Measurements from ENCODE around the gene RPP25L. TPM values are rescaled to one million over a fixed set of nuclear protein-coding genes. Genes with fewer than 3 reads are reported as not detected.
"Not testable (repeated sequence)": the region's sequence is repeated elsewhere in the genome, so short reads cannot be mapped to it uniquely, and the experiment has no call there.

The RPP25L gene
- total RNA-seq, 1 experiment from 2014 or later, result 40.3 TPM

DNA sequence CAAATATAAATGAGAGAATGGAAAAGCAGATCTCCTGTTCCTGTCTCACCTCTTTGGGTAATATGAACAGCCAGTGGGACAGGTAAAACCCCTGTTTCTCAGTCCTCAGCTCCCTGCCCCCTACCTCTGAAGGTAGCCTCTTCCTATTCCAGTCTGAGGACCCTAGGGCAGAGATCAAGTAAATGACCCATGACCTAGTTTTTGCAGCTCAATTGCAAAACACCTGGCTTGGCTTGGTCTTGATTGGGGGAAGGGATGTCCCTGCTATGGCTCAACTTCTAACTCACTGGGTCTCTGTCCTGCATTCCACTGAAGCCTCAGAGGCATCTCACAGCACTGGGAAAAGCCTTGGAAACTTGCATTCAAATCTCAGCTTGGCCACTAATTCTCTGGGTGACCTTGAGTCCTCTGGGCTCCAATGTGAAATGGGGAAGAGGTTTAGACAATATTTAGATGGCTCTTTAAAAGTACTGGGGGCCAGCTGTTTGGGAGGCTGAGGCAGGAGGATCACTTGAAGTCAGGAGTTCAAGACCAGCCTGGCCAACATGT is 32.9 kb upstream of the RPP25L start:
- no peaks in the 10 kb centered on the region for H3K9me3 ChIP-seq (ENCODE audit: low read length)
- H3K4me1 ChIP-seq (ENCODE audit: low read length), result peaks cover 15% of the 10 kb centered on the region
- no peak overlapping the region for H3K9ac ChIP-seq (ENCODE audit: low read length)
- H3K27ac ChIP-seq (ENCODE audit: low read length), result no peak overlapping the region
- H3K79me2 ChIP-seq (ENCODE audit: low read length), result peaks cover 12% of the 10 kb centered on the region
- H3K36me3 ChIP-seq (ENCODE audit: insufficient read depth, low read length), result peaks cover 5% of the 10 kb centered on the region; the same call in 1 of the 2 replicates
- H3K4me2 ChIP-seq (ENCODE audit: low read depth, low read length, poor library complexity, severe bottlenecking), result no peak overlapping the region
- no peak overlapping the region for H3K4me3 ChIP-seq (ENCODE audit: low read length)
- no peaks in the 10 kb centered on the region for H3K27me3 ChIP-seq (ENCODE audit: low read length)
- no peak for DNase-seq
- H3K9me2 ChIP-seq (replicated peaks; ENCODE audit: insufficient read depth, low read length), result no peaks in the 10 kb centered on the region
- H4K20me1 ChIP-seq (ENCODE audit: insufficient read depth, low read depth, low read length), result no peaks in the 10 kb centered on the region; the same call in 1 of the 2 replicates
- H2AFZ ChIP-seq (ENCODE audit: low read length), result no peak overlapping the region

GRCh38 chr9:34642679-34643078 is 30.8 kb upstream of the RPP25L start:
- DNase-seq, result no peak

DNA sequence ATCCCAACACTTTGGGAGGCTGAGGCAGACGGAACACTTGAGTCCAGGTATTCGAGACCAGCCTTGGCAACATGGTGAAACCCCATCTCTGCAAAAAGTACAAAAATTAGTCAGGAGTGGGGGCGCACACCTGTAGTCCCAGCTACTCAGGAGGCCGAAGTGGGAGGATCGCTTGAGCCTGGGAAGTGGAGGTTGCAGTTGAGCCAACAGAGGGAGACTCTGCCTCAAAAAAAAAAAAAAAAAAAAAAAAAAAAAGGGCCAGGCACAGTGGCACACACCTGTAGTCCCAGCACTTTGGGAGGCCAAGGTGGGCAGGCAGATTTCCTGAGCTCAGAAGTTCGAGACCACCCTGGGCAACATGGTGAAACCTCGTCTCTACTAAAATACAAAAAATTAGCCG is 27.4 kb upstream of the RPP25L start:
- H2AFZ ChIP-seq (ENCODE audit: low read length); H3K4me3 ChIP-seq (ENCODE audit: low read length); H3K27ac ChIP-seq (ENCODE audit: low read length); H3K36me3 ChIP-seq (ENCODE audit: insufficient read depth, low read length); H3K27me3 ChIP-seq (ENCODE audit: low read length); DNase-seq; H3K9me2 ChIP-seq (replicated peaks; ENCODE audit: insufficient read depth, low read length); H3K9me3 ChIP-seq (ENCODE audit: low read length); H3K4me2 ChIP-seq (ENCODE audit: low read depth, low read length, poor library complexity, severe bottlenecking); H3K9ac ChIP-seq (ENCODE audit: low read length): not testable (repeated sequence)
- Histone ChIP-seq H3K4me1 (ENCODE audit: low read length) (peaks cover 26% of the 10 kb centered on the region), H4K20me1 (ENCODE audit: insufficient read depth, low read depth, low read length) (peaks cover 15% of the 10 kb centered on the region), H3K79me2 (ENCODE audit: low read length) (peaks cover 22% of the 10 kb centered on the region)

More at GRCh38 chr9:34642679-34643078, 30.8 kb upstream of the RPP25L start:
- H3K27ac ChIP-seq (ENCODE audit: low read length), result no peak overlapping the region
- no peak overlapping the region for H3K4me2 ChIP-seq (ENCODE audit: low read depth, low read length, poor library complexity, severe bottlenecking)
- H2AFZ ChIP-seq (ENCODE audit: low read length), result no peak overlapping the region
- H3K9ac ChIP-seq (ENCODE audit: low read length), result no peak overlapping the region
- H3K79me2 ChIP-seq (ENCODE audit: low read length), result peaks cover 7% of the 10 kb centered on the region
- no peaks in the 10 kb centered on the region; the same call in 1 of the 2 replicates for H4K20me1 ChIP-seq (ENCODE audit: insufficient read depth, low read depth, low read length)
- H3K27me3 ChIP-seq (ENCODE audit: low read length), result no peaks in the 10 kb centered on the region
- peaks cover 23% of the 10 kb centered on the region for H3K4me1 ChIP-seq (ENCODE audit: low read length)
- no peak overlapping the region for H3K4me3 ChIP-seq (ENCODE audit: low read length)
- H3K36me3 ChIP-seq (ENCODE audit: insufficient read depth, low read length), result no peaks in the 10 kb centered on the region
- no peaks in the 10 kb centered on the region for H3K9me3 ChIP-seq (ENCODE audit: low read length)
- H3K9me2 ChIP-seq (replicated peaks; ENCODE audit: insufficient read depth, low read length), result no peaks in the 10 kb centered on the region

DNA sequence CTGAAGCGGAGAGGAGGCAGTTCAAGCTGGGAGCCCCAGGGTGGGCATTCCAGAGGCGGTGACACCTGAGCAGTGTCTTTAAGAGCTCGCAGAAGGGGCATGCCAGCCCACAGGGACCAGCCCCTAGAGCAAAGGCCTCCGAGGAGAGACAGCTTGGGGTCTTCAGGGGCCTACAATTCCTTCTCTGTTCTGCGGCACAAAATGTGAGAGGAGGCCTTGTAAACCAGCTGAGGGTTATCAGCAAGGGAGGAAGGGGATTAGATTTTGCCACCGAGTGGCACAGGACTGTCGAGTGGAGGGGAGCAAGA is 26.2 kb upstream of the RPP25L start:
- H3K4me2 ChIP-seq (ENCODE audit: low read depth, low read length, poor library complexity, severe bottlenecking), result peak overlapping the region; percentile 88
- H3K36me3 ChIP-seq (ENCODE audit: insufficient read depth, low read length), result peaks cover 10% of the 10 kb centered on the region; the same call in 1 of the 2 replicates
- no peaks in the 10 kb centered on the region for H3K9me2 ChIP-seq (replicated peaks; ENCODE audit: insufficient read depth, low read length)
- no peak for DNase-seq
- H3K79me2 ChIP-seq (ENCODE audit: low read length), result peaks cover 22% of the 10 kb centered on the region
- peak overlapping the region; percentile 75 for H2AFZ ChIP-seq (ENCODE audit: low read length)
- H3K4me1 ChIP-seq (ENCODE audit: low read length), result peaks cover 26% of the 10 kb centered on the region
- no peak overlapping the region; the same call in 1 of the 2 replicates for H3K27ac ChIP-seq (ENCODE audit: low read length)
- no peaks in the 10 kb centered on the region for H3K27me3 ChIP-seq (ENCODE audit: low read length)
- H3K4me3 ChIP-seq (ENCODE audit: low read length), result peak overlapping the region; percentile 94
- H3K9me3 ChIP-seq (ENCODE audit: low read length), result no peaks in the 10 kb centered on the region
- peak overlapping the region; percentile 88 for H3K9ac ChIP-seq (ENCODE audit: low read length)
- peaks cover 15% of the 10 kb centered on the region for H4K20me1 ChIP-seq (ENCODE audit: insufficient read depth, low read depth, low read length)

DNA sequence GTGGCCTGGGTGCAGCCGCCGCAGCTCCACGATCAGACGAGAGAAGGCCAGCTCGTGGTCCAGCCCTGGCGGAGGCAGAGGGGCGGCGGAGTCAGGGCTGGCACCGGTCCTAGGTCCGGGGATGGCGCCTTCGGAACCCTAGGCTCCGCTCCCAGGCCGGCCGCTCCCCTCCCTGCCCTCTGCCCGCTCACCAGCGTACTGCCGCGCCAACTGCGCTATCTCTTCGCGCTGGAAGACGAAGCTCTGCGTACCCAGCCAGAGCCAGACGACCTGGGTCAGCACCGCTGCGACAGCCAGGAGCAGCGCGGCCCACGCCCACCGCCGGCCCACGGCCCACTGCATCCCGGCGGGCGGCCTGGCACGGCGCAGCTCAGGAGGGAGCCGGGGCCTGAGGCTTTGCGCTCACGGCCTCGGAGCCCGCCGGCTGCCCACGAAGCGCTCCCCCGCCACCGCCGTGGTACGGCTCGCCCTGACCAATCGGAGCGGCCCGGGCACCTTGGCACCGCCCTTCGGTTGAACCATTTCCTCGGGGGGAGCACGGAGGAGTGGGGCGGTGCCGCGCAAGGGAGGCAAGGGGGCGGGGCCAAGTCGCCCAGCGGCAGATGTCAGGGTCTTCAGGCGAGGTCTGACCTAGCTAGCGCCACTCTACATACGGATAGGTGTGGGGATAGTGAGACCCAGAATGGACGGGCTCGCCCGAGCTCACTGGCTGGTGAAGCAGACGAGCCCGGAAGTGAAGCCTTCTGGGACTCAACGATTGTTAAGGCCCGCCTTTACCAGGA is 25.6 kb upstream of the RPP25L start, which contains the start of gene SIGMAR1:
Gene SIGMAR1 (minus strand): TSS at position 432 of the 782 bp plus-strand sequence. CDS start 90 bp downstream, at position 342.
- H4K20me1 ChIP-seq (ENCODE audit: insufficient read depth, low read depth, low read length), result peaks cover 15% of the 10 kb centered on the region
- no peaks in the 10 kb centered on the region for H3K9me2 ChIP-seq (replicated peaks; ENCODE audit: insufficient read depth, low read length)
- peak within 1 kb of the TSS; percentile 75 for H2AFZ ChIP-seq (ENCODE audit: low read length)
- peak within 1 kb of the TSS; percentile 88 for H3K4me2 ChIP-seq (ENCODE audit: low read depth, low read length, poor library complexity, severe bottlenecking)
- peak within 1 kb of the TSS; percentile 34; the same call in 1 of the 2 replicates for H3K27ac ChIP-seq (ENCODE audit: low read length)
- H3K36me3 ChIP-seq (ENCODE audit: insufficient read depth, low read length), result peaks cover 10% of the 10 kb centered on the region; the same call in 1 of the 2 replicates
- H3K9me3 ChIP-seq (ENCODE audit: low read length), result no peaks in the 10 kb centered on the region
- H3K4me3 ChIP-seq (ENCODE audit: low read length), result peak within 1 kb of the TSS; percentile 94
- H3K4me1 ChIP-seq (ENCODE audit: low read length), result peaks cover 26% of the 10 kb centered on the region
- H3K27me3 ChIP-seq (ENCODE audit: low read length), result no peaks in the 10 kb centered on the region
- H3K79me2 ChIP-seq (ENCODE audit: low read length), result peaks cover 22% of the 10 kb centered on the region
- peak; percentile 98 for DNase-seq
- peak within 1 kb of the TSS; percentile 88 for H3K9ac ChIP-seq (ENCODE audit: low read length)

DNA sequence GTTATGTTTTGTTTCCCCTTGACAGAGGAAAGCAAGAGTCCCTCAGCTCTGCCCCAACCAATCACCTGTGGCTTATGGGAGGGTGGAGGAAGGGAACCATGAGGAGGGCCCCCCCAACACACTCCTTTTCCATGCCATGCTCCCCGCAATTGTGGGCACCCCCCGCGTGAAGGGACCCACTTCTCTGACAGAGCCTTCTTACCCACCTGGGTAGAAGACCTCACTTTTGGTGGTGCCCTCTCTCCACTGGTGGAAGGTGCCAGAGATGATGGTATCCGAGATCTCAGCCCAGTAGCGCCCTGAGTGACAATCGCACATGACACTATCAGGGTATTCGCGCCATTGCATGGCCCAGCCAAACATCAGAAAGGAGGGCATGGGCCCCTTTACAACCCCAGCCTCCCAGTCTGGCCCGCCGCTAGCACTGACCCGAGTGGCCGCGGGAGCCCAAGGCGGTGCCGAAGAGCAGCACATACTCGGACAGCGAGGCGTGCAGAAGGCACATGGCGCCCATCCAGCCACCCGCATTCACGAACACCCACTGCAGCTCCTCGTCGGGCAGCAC is 25.0 kb upstream of the RPP25L start:
- H2AFZ ChIP-seq (ENCODE audit: low read length), result no peak overlapping the region
- peak overlapping the region; percentile 88 for H3K9ac ChIP-seq (ENCODE audit: low read length)

GRCh38 chr9:34635556-34635955 is 23.7 kb upstream of the RPP25L start:
- H3K9me3 ChIP-seq (ENCODE audit: low read length), result no peaks in the 10 kb centered on the region
- peak overlapping the region; percentile 94; the same call in 1 of the 2 replicates for H3K4me3 ChIP-seq (ENCODE audit: low read length)
- peaks cover 10% of the 10 kb centered on the region; the same call in 1 of the 2 replicates for H3K36me3 ChIP-seq (ENCODE audit: insufficient read depth, low read length)
- no peaks in the 10 kb centered on the region for H3K27me3 ChIP-seq (ENCODE audit: low read length)
- H3K4me2 ChIP-seq (ENCODE audit: low read depth, low read length, poor library complexity, severe bottlenecking), result peak overlapping the region; percentile 88
- H2AFZ ChIP-seq (ENCODE audit: low read length), result no peak overlapping the region
- peaks cover 26% of the 10 kb centered on the region for H3K4me1 ChIP-seq (ENCODE audit: low read length)
- no peaks in the 10 kb centered on the region for H3K9me2 ChIP-seq (replicated peaks; ENCODE audit: insufficient read depth, low read length)
- H3K79me2 ChIP-seq (ENCODE audit: low read length), result peaks cover 22% of the 10 kb centered on the region
- H3K27ac ChIP-seq (ENCODE audit: low read length), result no peak overlapping the region
- H4K20me1 ChIP-seq (ENCODE audit: insufficient read depth, low read depth, low read length), result peaks cover 15% of the 10 kb centered on the region
- peak overlapping the region; percentile 88 for H3K9ac ChIP-seq (ENCODE audit: low read length)
- no peak for DNase-seq

More for the DNA sequence above, 25.0 kb upstream of the RPP25L start:
- DNase-seq, result peak; percentile 62
- Histone ChIP-seq H3K9me2 (replicated peaks; ENCODE audit: insufficient read depth, low read length) (no peaks in the 10 kb centered on the region), H4K20me1 (ENCODE audit: insufficient read depth, low read depth, low read length) (peaks cover 15% of the 10 kb centered on the region), H3K4me2 (ENCODE audit: low read depth, low read length, poor library complexity, severe bottlenecking) (peak overlapping the region; percentile 88), H3K9me3 (ENCODE audit: low read length) (no peaks in the 10 kb centered on the region), H3K79me2 (ENCODE audit: low read length) (peaks cover 22% of the 10 kb centered on the region), H3K36me3 (ENCODE audit: insufficient read depth, low read length) (peaks cover 10% of the 10 kb centered on the region; the same call in 1 of the 2 replicates), H3K4me3 (ENCODE audit: low read length) (peak overlapping the region; percentile 94), H3K4me1 (ENCODE audit: low read length) (peaks cover 26% of the 10 kb centered on the region), H3K27ac (ENCODE audit: low read length) (peak overlapping the region; percentile 34; the same call in 1 of the 2 replicates), H3K27me3 (ENCODE audit: low read length) (no peaks in the 10 kb centered on the region)

Data from Karpas-422 (cell line).